GM23338 (cell line): ENCODE results near the gene KRTAP10-12. TPM values are rescaled to one million over a fixed set of nuclear protein-coding genes. Genes with fewer than 3 reads are reported as not detected.

Experiments used
- ATAC-seq: fragments of 200-7000 bp; cut with Tn5 transposase; 3 replicates; pipeline ENCODE4 v1.9.1; 2020
- DNase-seq: peaks from one replicate; pipeline ENCODE4 v3.0.0-alpha.2; 2015; ENCODE audit warnings: low spot score
- H2AFZ ChIP-seq: fragments of 200-600 bp; sonication (generic); 2 replicates; pipeline ENCODE4 v1.8.0; 2016; ENCODE audit warnings: antibody characterized with exemption, mild to moderate bottlenecking, moderate library complexity
- H3F3A ChIP-seq: fragments of 200-600 bp; sonication (generic); replicated peaks from 2 replicates; pipeline ENCODE4 v1.8.0; 2017; ENCODE audit warnings: antibody characterized with exemption, mixed run types, low read depth
- H3K27ac ChIP-seq: fragments of 200-600 bp; sonication (generic); 2 replicates; pipeline ENCODE4 v1.6.1; 2016; ENCODE audit warnings: low read depth
- H3K27me3 ChIP-seq: fragments of 200-600 bp; sonication (generic); 2 replicates; pipeline ENCODE4 v1.8.0; 2016; ENCODE audit warnings: mild to moderate bottlenecking, mixed run types, moderate library complexity; ENCODE audit not compliant: insufficient read depth
- H3K36me3 ChIP-seq: fragments of 200-600 bp; sonication (generic); 2 replicates; pipeline ENCODE4 v1.8.0; 2016; ENCODE audit warnings: mild to moderate bottlenecking; ENCODE audit not compliant: insufficient read depth
- H3K4me1 ChIP-seq: fragments of 200-600 bp; sonication (generic); 2 replicates; pipeline ENCODE4 v1.8.0; 2016; ENCODE audit warnings: mild to moderate bottlenecking, moderate library complexity; ENCODE audit not compliant: insufficient read depth
- H3K4me2 ChIP-seq: fragments of 200-600 bp; sonication (generic); 2 replicates; pipeline ENCODE4 v1.7.1; 2017; ENCODE audit warnings: mixed run types
- H3K4me3 ChIP-seq: fragments of 200-600 bp; sonication (generic); 2 replicates; pipeline ENCODE4 v1.6.1; 2016; ENCODE audit warnings: mixed run types
- H3K79me2 ChIP-seq: fragments of 200-600 bp; sonication (generic); replicated peaks from 2 replicates; pipeline ENCODE4 v1.8.0; 2017; ENCODE audit warnings: mild to moderate bottlenecking; ENCODE audit not compliant: insufficient read depth
- H3K9me2 ChIP-seq: fragments of 200-600 bp; sonication (generic); 2 replicates; pipeline ENCODE4 v1.8.0; 2017; ENCODE audit not compliant: insufficient read depth
- H4K20me1 ChIP-seq: fragments of 200-600 bp; sonication (generic); replicated peaks from 2 replicates; pipeline ENCODE4 v1.8.0; 2017; ENCODE audit warnings: mild to moderate bottlenecking; ENCODE audit not compliant: insufficient read depth
- H3K27ac Mint-ChIP-seq: 2 replicates; pipeline ENCODE4 v1.8.0; 2020; ENCODE audit warnings: inconsistent platforms, mild to moderate bottlenecking, moderate library complexity, mixed read lengths
- H3K27me3 Mint-ChIP-seq: 3 replicates; pipeline ENCODE4 v1.8.0; 2022; ENCODE audit warnings: low read depth, mild to moderate bottlenecking, moderate library complexity, mixed read lengths, inconsistent platforms; ENCODE audit not compliant: insufficient read depth, poor library complexity
- H3K36me3 Mint-ChIP-seq: 3 replicates; pipeline ENCODE4 v1.8.0; 2021; ENCODE audit warnings: low read depth, mild to moderate bottlenecking, inconsistent platforms, moderate library complexity, mixed read lengths
- H3K4me1 Mint-ChIP-seq: 3 replicates; pipeline ENCODE4 v1.8.0; 2020; ENCODE audit warnings: mild to moderate bottlenecking, inconsistent platforms, mixed read lengths
- H3K4me3 Mint-ChIP-seq: 3 replicates; pipeline ENCODE4 v1.8.0; 2021; ENCODE audit warnings: moderate library complexity, mild to moderate bottlenecking, inconsistent platforms, mixed read lengths
- H3K9me3 Mint-ChIP-seq: 3 replicates; pipeline ENCODE4 v1.8.0; 2020; ENCODE audit warnings: moderate library complexity, mild to moderate bottlenecking, inconsistent platforms, mixed read lengths
- CTCF ChIP-seq, 2 experiments: fragments of 200-600 bp in 1 of 2; sonication (generic) in 1 of 2; conservative IDR thresholded peaks; 2 replicates each; pipeline versions ENCODE4 v1.5.1 to v1.6.1; 2016 to 2017; ENCODE audit warnings: antibody characterized with exemption in 2 of 2, low read depth in 2 of 2, mild to moderate bottlenecking in 2 of 2, moderate library complexity in 1 of 2
- EZH2 ChIP-seq: fragments of 200-600 bp; sonication (generic); IDR thresholded peaks from one replicate; pipeline ENCODE4 v1.8.0; 2017; ENCODE audit warnings: antibody characterized with exemption, mild to moderate bottlenecking, low read depth; ENCODE audit not compliant: unreplicated experiment
- EZH2phosphoT487 ChIP-seq: fragments of 200-600 bp; sonication (generic); IDR thresholded peaks from one replicate; pipeline ENCODE4 v1.8.1; 2018; ENCODE audit warnings: antibody characterized with exemption; ENCODE audit not compliant: unreplicated experiment
- JUNB ChIP-seq: IDR thresholded peaks from one replicate; pipeline ENCODE4 v1.6.1; 2016; ENCODE audit warnings: antibody characterized with exemption; ENCODE audit not compliant: unreplicated experiment
- POLR2AphosphoS5 ChIP-seq: IDR thresholded peaks from 2 replicates; pipeline ENCODE4 v1.6.1; 2016; ENCODE audit warnings: antibody characterized with exemption, low read depth
- REST ChIP-seq: IDR thresholded peaks from one replicate; pipeline ENCODE4 v1.6.1; 2018; ENCODE audit warnings: antibody characterized with exemption; ENCODE audit not compliant: unreplicated experiment
- STAT1 ChIP-seq: IDR thresholded peaks from one replicate; pipeline ENCODE4 v1.6.1; 2016; ENCODE audit warnings: antibody characterized with exemption; ENCODE audit not compliant: unreplicated experiment
- ZNF331 ChIP-seq: fragments of 250-450 bp; sonication (Bioruptor Pico); IDR thresholded peaks from 2 replicates; pipeline ENCODE4 v1.5.0; 2020; ENCODE audit warnings: low read depth, mild to moderate bottlenecking, moderate library complexity
- ZNF462 ChIP-seq: fragments of 250-450 bp; sonication (Bioruptor Pico); IDR thresholded peaks from 2 replicates; pipeline ENCODE4 v1.5.0; 2020; ENCODE audit warnings: mild to moderate bottlenecking, moderate library complexity
- polyA plus RNA-seq: library from polyadenylated mRNA; unstranded; fragments of >200 nt; fragmentation: Nextera tagmentation; extraction: Ambion mirVana; gene quantifications from 2 replicates; pipeline ENCODE4 v1.2.1, GENCODE V29; 2016
- total RNA-seq: library from RNA; depleted of rRNA; stranded (reverse); fragments of >200 nt; shearing (Covaris generic); gene quantifications from 2 replicates; pipeline ENCODE4 v1.2.3, GENCODE V29; 2014

Gene KRTAP10-12
- total and polyA plus RNA-seq, 2 experiments from 2014 or later, result not detected

GRCh38 chr21:44649521-44650100 lies 47.4 kb upstream of the KRTAP10-12 start:
- Mint-ChIP-seq H3K4me1 (peaks cover 10% of the 10 kb centered on the region), H3K27ac (no peak overlapping the region), H3K9me3 (peaks cover 13% of the 10 kb centered on the region), H3K4me3 (no peak overlapping the region), H3K36me3 (peaks cover 6% of the 10 kb centered on the region; the same call in 2 of the 3 replicates), H3K27me3 (peaks cover 9% of the 10 kb centered on the region)
- Histone ChIP-seq H2AFZ (no peak overlapping the region), H3K4me2 (no peak overlapping the region), H3K27me3 (no peaks in the 10 kb centered on the region), H3K4me3 (no peak overlapping the region), H3K79me2 (no peaks in the 10 kb centered on the region), H3K36me3 (no peaks in the 10 kb centered on the region), H3K27ac (no peak overlapping the region), H4K20me1 (no peaks in the 10 kb centered on the region), H3K4me1 (no peaks in the 10 kb centered on the region), H3K9me2 (no peaks in the 10 kb centered on the region), H3F3A (no peaks in the 10 kb centered on the region)
- ATAC-seq (no peak), DNase-seq (no peak)
- TF ChIP-seq REST (no peak), CTCF (conservative IDR thresholded peaks at IDR 0.05; ENCODE audit: low read depth in 2 of 2) (0 out of 4 replicates have a peak, but pooled peaks of 1 of the 2 experiments have one; percentile 4), EZH2phosphoT487 (no peak)

GRCh38 chr21:44650265-44650972 lies 46.6 kb upstream of the KRTAP10-12 start:
- H3K36me3 ChIP-seq, result no peaks in the 10 kb centered on the region
- no peak for ATAC-seq
- no peak overlapping the region for H3K4me2 ChIP-seq
- no peak overlapping the region for H3K4me3 ChIP-seq
- H3K27ac Mint-ChIP-seq, result no peak overlapping the region
- no peaks in the 10 kb centered on the region for H3K27me3 ChIP-seq
- H3K9me3 Mint-ChIP-seq, result peaks cover 7% of the 10 kb centered on the region; the same call in 1 of the 3 replicates
- no peaks in the 10 kb centered on the region for H3K9me2 ChIP-seq
- no peaks in the 10 kb centered on the region; the same call in 2 of the 3 replicates for H3K36me3 Mint-ChIP-seq
- H3F3A ChIP-seq, result no peaks in the 10 kb centered on the region
- no peaks in the 10 kb centered on the region for H3K79me2 ChIP-seq
- no peak overlapping the region for H3K27ac ChIP-seq
- peaks cover 11% of the 10 kb centered on the region for H3K27me3 Mint-ChIP-seq
- peaks cover 10% of the 10 kb centered on the region for H3K4me1 Mint-ChIP-seq
- H3K4me1 ChIP-seq, result no peaks in the 10 kb centered on the region
- H3K4me3 Mint-ChIP-seq, result no peak overlapping the region
- H2AFZ ChIP-seq, result no peak overlapping the region
- no peaks in the 10 kb centered on the region for H4K20me1 ChIP-seq
- DNase-seq, result no peak
- no peak for TF ChIP-seq EZH2
- no peak for TF ChIP-seq STAT1
- no peak for TF ChIP-seq JUNB
- no peak for TF ChIP-seq ZNF331 (CRISPR knock-in tag)
- no peak for TF ChIP-seq ZNF462
- TF ChIP-seq POLR2AphosphoS5, result no peak
